Tibial nerve (tissue), 4 donors: ENCODE data around the gene MSMP. TPM values are rescaled to one million over a fixed set of nuclear protein-coding genes. Genes with fewer than 3 reads are reported as not detected.

Experiments
- DNase-seq, 2 donors: peaks; one replicate each; pipeline ENCODE4 v3.0.0-alpha.2; 2019; ENCODE audit warnings: low spot score in 2 of 2
- H3K27ac ChIP-seq, 4 donors: fragments of 200-600 bp; sonication (generic) in 3 of 4; one replicate each; pipeline ENCODE4 v1.5.1; 2017 to 2019; ENCODE audit warnings: mild to moderate bottlenecking in 1 of 4
- H3K27me3 ChIP-seq, 2 donors: fragments of 200-600 bp; sonication (generic) in 1 of 2; one replicate each; pipeline versions ENCODE4 v1.5.1 to v1.6.0; 2017 to 2019
- H3K36me3 ChIP-seq, 3 donors: fragments of 200-600 bp; sonication (generic); one replicate each; pipeline ENCODE4 v1.5.1; 2018 to 2019
- H3K4me1 ChIP-seq, 4 donors: fragments of 200-600 bp; sonication (generic) in 3 of 4; one replicate each; pipeline ENCODE4 v1.5.1; 2017 to 2019
- H3K4me3 ChIP-seq, 4 donors: fragments of 200-600 bp; sonication (generic) in 3 of 4; one replicate each; pipeline ENCODE4 v1.5.1; 2017 to 2019; ENCODE audit warnings: mild to moderate bottlenecking in 1 of 4, moderate library complexity in 1 of 4
- H3K9me3 ChIP-seq, 4 donors: fragments of 200-600 bp; sonication (generic) in 3 of 4; one replicate each; pipeline ENCODE4 v1.5.1; 2017 to 2019
- EP300 ChIP-seq, 2 donors: sonication (generic); formaldehyde crosslinking; IDR thresholded peaks; one replicate each; pipeline ENCODE4 v1.6.1; 2017; ENCODE audit warnings: antibody characterized with exemption in 2 of 2, mild to moderate bottlenecking in 1 of 2
- POLR2A ChIP-seq, 2 donors: fragments of 450-650 bp; IDR thresholded peaks; one replicate each; pipeline ENCODE4 v1.6.1; 2017; ENCODE audit warnings: antibody characterized with exemption in 2 of 2, mild to moderate bottlenecking in 2 of 2, moderate library complexity in 2 of 2
- WGBS, 2 donors: methylation state at CpG; one replicate each; pipeline ENCODE4 v1.1.5; 2018; 5-methylcytosine and 5-hydroxymethylcytosine counted together
- total RNA-seq, 4 donors: library from RNA; depleted of rRNA; stranded (reverse); fragments of >200 nt; gene quantifications; one replicate each; pipeline ENCODE4 v1.1.0, GENCODE V29; 2016
- TF ChIP-seq, protein P1 (sequence below), 5 experiments: fragments of 200-600 bp in 3 of 5; fragments of 450-650 bp in 2 of 5; sonication (generic) in 3 of 5; IDR thresholded peaks; one replicate each; pipeline ENCODE4 v1.5.1; 2016 to 2019; ENCODE audit warnings: antibody characterized with exemption in 5 of 5, mild to moderate bottlenecking in 3 of 5, moderate library complexity in 2 of 5

Gene MSMP, protein sequence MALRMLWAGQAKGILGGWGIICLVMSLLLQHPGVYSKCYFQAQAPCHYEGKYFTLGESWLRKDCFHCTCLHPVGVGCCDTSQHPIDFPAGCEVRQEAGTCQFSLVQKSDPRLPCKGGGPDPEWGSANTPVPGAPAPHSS
- not detected for total RNA-seq

DNA sequence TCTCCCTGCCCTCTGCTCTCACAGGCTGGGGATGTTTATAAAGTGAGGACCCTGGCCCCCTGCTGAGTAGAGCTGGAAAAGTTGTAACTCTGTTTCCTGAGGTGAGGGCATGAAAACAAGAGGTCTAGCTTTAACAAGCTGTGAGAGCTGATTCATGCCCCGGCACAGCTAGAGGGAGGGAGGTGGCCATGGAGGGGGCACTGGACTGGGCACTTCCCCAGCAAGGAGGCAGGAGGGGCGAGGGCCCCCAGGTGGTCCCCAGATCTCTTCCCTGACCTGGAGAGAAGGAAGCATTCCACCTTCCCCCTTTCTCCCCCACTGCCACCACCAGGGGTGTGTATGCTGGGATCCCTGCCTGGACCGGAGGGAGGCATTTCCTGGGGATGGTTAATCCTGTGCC is at the start of gene MSMP:
TSS of gene MSMP (minus strand) at position 13 of the 400 bp plus-strand sequence. CDS start 147 bp downstream, outside the sequence.
- TF ChIP-seq EP300 (IDR thresholded peaks at IDR 0.05) (no peak), POLR2A (IDR thresholded peaks at IDR 0.05) (no peak)
- TF ChIP-seq, protein P1, sequence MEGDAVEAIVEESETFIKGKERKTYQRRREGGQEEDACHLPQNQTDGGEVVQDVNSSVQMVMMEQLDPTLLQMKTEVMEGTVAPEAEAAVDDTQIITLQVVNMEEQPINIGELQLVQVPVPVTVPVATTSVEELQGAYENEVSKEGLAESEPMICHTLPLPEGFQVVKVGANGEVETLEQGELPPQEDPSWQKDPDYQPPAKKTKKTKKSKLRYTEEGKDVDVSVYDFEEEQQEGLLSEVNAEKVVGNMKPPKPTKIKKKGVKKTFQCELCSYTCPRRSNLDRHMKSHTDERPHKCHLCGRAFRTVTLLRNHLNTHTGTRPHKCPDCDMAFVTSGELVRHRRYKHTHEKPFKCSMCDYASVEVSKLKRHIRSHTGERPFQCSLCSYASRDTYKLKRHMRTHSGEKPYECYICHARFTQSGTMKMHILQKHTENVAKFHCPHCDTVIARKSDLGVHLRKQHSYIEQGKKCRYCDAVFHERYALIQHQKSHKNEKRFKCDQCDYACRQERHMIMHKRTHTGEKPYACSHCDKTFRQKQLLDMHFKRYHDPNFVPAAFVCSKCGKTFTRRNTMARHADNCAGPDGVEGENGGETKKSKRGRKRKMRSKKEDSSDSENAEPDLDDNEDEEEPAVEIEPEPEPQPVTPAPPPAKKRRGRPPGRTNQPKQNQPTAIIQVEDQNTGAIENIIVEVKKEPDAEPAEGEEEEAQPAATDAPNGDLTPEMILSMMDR (IDR thresholded peaks at IDR 0.05) = no peak

DNA sequence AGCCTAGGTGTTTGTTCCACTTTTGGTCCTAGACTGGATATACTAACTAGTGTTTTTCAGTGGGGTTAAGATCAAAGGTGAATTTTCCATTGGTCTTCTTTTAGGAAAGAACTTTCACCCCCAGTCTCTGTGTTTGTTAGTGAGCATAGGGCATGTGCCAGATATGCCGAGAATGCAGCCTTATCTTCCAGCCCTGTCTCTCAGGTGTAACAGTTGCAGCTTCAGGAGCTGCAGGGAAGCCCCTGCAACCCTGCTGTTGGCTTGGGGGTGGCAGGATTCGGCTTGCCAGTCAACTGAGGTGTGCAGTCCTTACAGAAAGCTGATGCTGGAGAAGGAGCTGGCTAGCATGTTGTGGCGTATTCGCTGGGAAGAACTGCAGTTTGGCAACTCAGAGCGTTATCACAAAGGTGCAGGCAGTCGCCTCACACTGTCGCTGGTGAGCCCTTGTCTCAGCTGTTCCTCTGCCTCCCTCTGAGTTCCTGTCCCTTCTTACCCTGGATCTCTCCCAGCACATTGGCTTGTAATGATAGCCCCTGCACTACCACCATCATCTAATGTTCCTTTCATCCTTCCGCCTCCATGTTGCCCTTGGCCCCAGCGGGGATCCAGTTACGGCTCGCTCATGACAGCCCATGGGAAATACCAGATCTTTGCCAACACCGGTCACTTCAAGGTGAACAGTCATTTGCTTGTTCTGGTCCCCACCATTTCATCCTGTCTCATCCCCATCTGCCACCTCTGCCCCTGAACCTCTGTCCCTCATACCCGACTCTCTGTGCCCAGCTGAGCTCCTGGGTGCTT is 47.5 kb upstream of the MSMP start:
- H3K36me3 ChIP-seq = peaks cover 0 to 62% (median under 1%) of the 10 kb centered on the region in 3 donors
- H3K4me1 ChIP-seq = no peaks in the 10 kb centered on the region
- H3K9me3 ChIP-seq = no peaks in the 10 kb centered on the region
- H3K27ac ChIP-seq = no peak overlapping the region
- DNase-seq = no peak
- 90 to 92% methylated on average over 13 of the region's 13 CpGs for WGBS, 2 donors
- no peaks in the 10 kb centered on the region for H3K27me3 ChIP-seq
- H3K4me3 ChIP-seq = no peak overlapping the region
- TF ChIP-seq, protein P1 (IDR thresholded peaks at IDR 0.05) = no peak
- no peak for TF ChIP-seq POLR2A (IDR thresholded peaks at IDR 0.05)
- TF ChIP-seq EP300 (IDR thresholded peaks at IDR 0.05) = no peak

More for the DNA sequence above, at the start of gene MSMP:
- peaks cover 0 to 53% (median 24%) of the 10 kb centered on the region in 4 donors for H3K4me1 ChIP-seq
- 23 to 43% methylated on average over 3 of the region's 3 CpGs for WGBS, 2 donors
- no peak for DNase-seq
- no peaks in the 10 kb centered on the region for H3K9me3 ChIP-seq
- peaks cover 0 to 51% (median 28%) of the 10 kb centered on the region in 3 donors for H3K36me3 ChIP-seq
- H3K4me3 ChIP-seq = no peak within 1 kb of the TSS
- H3K27ac ChIP-seq = no peak within 1 kb of the TSS
- no peaks in the 10 kb centered on the region for H3K27me3 ChIP-seq

DNA sequence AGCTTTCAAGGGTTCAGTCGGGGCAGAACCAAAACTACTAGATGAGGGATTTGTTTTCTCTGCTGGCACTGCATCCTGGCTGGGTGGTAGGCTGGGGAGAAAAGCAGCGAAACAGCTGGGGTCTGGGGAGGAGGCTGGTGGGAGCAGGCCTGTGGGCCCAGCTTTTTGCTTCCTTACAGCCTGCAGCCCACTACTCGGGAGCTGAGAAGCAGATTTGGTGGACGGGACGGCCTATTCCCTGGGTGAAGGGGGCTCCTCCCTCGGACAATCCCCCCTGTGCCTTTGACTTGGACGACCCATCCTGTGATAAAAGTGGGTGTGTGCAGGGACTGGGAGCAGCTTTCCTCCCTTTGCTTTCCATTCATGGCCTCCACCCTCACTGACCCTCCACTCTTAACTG is 46.5 kb upstream of the MSMP start:
- DNase-seq = no peak
- Histone ChIP-seq H3K4me1 (no peaks in the 10 kb centered on the region), H3K4me3 (no peak overlapping the region), H3K36me3 (peaks cover 0 to 52% (median 0%) of the 10 kb centered on the region in 3 donors), H3K27me3 (no peaks in the 10 kb centered on the region), H3K27ac (no peak overlapping the region), H3K9me3 (no peaks in the 10 kb centered on the region)
- TF ChIP-seq, protein P1 (IDR thresholded peaks at IDR 0.05) = no peak
- TF ChIP-seq EP300 (IDR thresholded peaks at IDR 0.05) (no peak), POLR2A (IDR thresholded peaks at IDR 0.05) (no peak)
- WGBS, 2 donors = 81 to 83% methylated on average over 7 of the region's 7 CpGs

- Histone ChIP-seq H3K4me1 (peaks cover 0 to 17% (median 5%) of the 10 kb centered on the region in 4 donors), H3K9me3 (no peaks in the 10 kb centered on the region), H3K27me3 (no peaks in the 10 kb centered on the region), H3K27ac (no peak overlapping the region), H3K4me3 (no peak overlapping the region), H3K36me3 (peaks cover 0 to 45% (median 0%) of the 10 kb centered on the region in 3 donors)
- WGBS, 2 donors = 89 to 95% methylated on average over 4 of the region's 4 CpGs
- TF ChIP-seq POLR2A (IDR thresholded peaks at IDR 0.05) (no peak), EP300 (IDR thresholded peaks at IDR 0.05) (no peak)
- TF ChIP-seq, protein P1 (IDR thresholded peaks at IDR 0.05) = no peak
- no peak for DNase-seq
These were observed 44.7 kb upstream of the MSMP start for GRCh38 chr9:35798658-35799374.
